Fibroblast of lung (primary cell): ENCODE data around the gene ACADS.

Experiments
- CTCF ChIP-seq, 2 donors: IDR thresholded peaks in 1 of 2; conservative IDR thresholded peaks in 1 of 2; 1 replicate in 1 of 2; 2 replicates in 1 of 2; pipeline ENCODE4 v1.5.1; 2011 to 2012; ENCODE audit warnings: low read length in 2 of 2, control low read depth in 1 of 2, inconsistent platforms in 1 of 2, low read depth in 1 of 2, mild to moderate bottlenecking in 1 of 2
- EZH2 ChIP-seq: IDR thresholded peaks from 2 replicates; pipeline ENCODE4 v1.5.1; 2012; ENCODE audit warnings: low read length, control low read depth, mild to moderate bottlenecking; ENCODE audit errors: missing control alignments

- no peak for TF ChIP-seq CTCF (conservative IDR thresholded peaks at IDR 0.05 in 1 of 2, IDR thresholded peaks at IDR 0.05 in 1 of 2; ENCODE audit: low read depth in 1 of 2, low read length in 2 of 2)
- no peak for TF ChIP-seq EZH2
Measured at GRCh38 chr12:120740871-120741270, 15.2 kb downstream of the ACADS start.
